ENCODE data around the gene SNTA1.
"Not testable (repeated sequence)": the region's sequence is repeated elsewhere in the genome, so short reads cannot be mapped to it uniquely, and the experiment has no call there.

SNTA1 gene

GRCh38 chr20:33465481-33466302 lies 22.1 kb upstream of the SNTA1 start:
- DNase-seq: no peak

DNA sequence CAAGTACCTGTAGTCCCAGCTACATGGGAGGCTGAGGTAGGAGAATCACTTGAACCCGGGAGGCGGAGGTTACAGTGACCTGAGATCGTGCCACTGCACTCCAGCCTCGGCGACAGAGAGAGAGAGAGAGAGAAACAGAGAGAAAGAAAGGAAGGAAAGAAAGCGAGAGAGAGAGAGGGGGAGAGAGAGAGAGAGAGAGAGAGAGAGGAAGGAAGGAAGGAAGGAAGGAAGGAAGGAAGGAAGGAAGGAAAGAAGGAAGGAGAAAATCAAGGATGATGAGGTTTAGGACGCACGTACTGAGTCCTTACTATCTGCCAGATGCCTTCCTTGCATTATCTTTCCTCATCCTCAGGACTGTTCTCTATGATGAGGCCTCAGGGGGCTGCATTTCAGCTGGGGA lies 21.2 kb upstream of the SNTA1 start:
- DNase-seq: not testable (repeated sequence)

- no peak for DNase-seq
These were observed 20.0 kb upstream of the SNTA1 start for GRCh38 chr20:33463332-33464101.

- no peak for DNase-seq
These were observed 17.1 kb upstream of the SNTA1 start for GRCh38 chr20:33460711-33461110.

GRCh38 chr20:33459599-33459998 lies 16.0 kb upstream of the SNTA1 start:
- no peak for DNase-seq

DNA sequence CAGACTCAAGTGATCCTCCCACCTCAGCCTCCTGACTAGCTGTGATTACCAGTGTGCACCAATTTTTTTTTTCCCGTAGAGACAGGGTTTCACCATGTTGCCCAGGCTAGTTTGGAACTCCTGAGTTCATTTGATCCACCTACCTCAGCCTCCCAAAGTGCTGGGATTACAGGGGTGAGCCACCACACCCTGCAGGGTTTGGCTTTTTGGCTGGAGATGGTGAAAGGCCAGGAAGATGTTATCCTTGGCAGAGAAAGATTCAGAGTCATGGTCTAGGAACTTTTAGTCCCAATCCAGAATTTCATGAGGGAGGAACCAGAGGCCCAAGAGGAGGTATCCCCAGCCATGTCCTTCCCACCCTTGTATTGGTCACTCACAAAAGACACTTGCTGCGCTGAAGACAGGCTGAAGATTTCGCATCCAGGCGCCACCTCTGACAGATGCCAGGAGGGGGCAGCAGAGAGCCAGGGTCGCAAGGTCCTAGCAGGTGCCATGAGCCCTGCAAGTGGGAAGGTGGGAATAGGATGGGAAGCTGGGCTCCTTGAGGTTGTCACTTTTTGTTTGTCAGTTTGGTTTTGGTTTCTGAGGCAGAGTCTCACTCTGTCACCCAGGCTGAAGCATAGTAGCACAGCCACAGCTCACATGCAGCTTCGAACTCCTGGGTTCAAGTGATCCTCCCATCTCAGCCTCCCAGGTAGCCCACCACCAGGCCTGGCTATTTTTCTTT lies 13.5 kb upstream of the SNTA1 start:
- DNase-seq: peak; percentile 66

GRCh38 chr20:33450867-33451266 lies 7.3 kb upstream of the SNTA1 start:
- DNase-seq: no peak

GRCh38 chr20:33445881-33446625 lies 2.5 kb upstream of the SNTA1 start:
- no peak for DNase-seq

DNA sequence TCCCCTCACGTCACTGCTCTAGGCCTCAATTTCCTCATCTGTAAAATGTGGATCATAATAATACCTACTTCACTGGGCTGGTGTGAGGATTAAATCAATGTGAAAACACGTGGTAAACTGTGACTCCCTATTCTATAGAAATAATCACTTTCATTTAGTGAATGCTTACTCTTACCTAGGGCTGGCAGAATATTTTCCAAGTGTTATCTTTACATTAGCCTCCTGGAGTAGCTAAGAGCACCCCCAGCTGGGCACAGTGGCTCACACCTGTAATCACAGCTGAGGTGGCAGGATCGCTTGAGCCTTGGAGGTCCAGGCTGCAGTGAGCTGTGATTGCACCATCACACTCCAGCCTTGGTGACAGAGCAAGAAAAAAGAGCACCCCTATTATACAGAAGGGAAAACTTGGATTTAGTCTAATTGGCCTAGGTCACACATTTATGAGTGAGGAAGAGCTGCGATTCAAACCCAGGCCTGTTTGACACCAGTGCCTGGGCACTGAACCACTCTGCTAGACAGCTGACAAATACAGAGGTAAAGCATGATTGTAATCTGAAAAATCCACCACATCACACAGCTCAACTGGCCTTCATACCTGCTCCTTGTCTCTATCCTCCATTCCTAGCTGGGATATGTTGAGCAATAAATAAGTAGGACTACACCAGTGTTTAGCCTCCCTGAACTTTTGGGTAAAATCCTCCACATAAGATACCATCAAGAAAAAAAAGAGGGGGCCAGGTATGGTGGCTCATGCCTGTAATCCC lies 1.4 kb upstream of the SNTA1 start:
- DNase-seq: no peak

DNA sequence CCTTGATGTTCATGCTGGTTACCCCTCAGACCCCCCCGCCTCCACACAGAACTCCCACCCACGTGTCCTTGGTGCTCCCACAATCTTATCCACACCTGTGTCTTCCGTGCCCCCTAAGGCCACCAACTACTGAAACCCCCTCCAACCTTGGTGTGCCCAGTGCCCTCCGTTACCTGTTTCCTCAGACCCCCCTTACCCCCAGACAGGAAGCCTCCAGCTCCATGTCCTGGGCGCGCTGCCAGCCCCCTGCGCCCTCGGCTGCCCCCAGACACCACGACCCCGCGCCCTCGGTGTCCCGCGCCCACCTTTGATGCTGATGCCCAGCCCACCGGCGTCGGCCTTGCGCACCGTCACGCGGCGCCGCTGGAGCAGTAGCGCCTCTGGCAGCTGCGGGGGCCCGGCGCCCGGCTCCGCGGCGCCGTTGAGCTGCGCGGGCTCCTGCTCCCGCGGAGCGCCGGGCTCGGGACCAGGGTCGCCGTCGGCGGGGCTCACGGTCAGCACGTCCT lies 504 bp downstream of the SNTA1 start:
- DNase-seq: no peak

DNA sequence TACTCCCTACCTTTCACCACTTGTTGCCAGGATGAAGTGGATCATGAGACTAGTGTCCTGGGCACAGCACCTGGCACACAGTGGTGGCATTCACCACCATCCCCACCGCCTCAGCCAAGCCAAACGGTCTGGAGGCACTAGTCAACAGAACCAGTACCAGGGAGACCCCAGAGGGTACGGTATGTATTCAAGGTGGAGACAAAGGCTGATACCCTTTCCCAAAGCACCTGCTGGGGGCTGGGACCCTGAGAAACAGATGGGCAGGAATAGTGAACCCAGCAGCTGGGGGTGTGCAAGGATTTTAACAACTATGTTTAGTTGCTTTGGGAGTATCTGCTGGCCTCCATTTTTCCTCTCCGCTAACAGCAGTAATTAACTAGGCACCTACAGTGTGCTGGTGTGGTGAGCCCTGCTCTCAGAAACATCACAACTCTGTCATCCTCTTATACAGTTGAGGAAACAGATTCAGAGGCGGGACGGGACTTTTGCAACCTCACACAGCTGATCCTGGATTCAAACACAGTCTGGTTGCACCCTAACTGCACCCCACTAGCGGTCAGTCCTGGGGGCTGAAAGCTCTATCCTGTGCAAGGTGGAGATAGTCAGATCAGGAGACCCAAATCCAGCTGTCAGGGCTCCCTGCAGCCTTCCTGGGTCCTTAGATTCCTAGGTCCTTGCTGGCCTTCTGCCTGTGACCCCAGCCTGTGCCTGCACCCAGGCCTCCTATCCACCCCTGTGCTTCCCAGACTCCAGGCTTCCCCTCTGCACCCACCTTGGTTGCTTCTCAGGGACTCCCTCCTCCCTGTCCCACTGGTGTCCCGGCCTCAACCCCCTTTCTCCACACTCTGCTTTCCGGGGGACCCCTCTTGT lies 1.2 kb downstream of the SNTA1 start:
- no peak for DNase-seq

GRCh38 chr20:33441142-33441955 lies 2.2 kb downstream of the SNTA1 start:
- DNase-seq: no peak

GRCh38 chr20:33440562-33440961 lies 3.0 kb downstream of the SNTA1 start:
- not testable (repeated sequence) for DNase-seq

- DNase-seq: no peak
These were observed 5.1 kb downstream of the SNTA1 start for GRCh38 chr20:33438481-33438880.

- DNase-seq: peak; percentile 86
These were observed 6.2 kb downstream of the SNTA1 start for GRCh38 chr20:33437141-33437911.

- peak; percentile 70 for DNase-seq
These were observed 9.1 kb downstream of the SNTA1 start for GRCh38 chr20:33434434-33434833.

DNA sequence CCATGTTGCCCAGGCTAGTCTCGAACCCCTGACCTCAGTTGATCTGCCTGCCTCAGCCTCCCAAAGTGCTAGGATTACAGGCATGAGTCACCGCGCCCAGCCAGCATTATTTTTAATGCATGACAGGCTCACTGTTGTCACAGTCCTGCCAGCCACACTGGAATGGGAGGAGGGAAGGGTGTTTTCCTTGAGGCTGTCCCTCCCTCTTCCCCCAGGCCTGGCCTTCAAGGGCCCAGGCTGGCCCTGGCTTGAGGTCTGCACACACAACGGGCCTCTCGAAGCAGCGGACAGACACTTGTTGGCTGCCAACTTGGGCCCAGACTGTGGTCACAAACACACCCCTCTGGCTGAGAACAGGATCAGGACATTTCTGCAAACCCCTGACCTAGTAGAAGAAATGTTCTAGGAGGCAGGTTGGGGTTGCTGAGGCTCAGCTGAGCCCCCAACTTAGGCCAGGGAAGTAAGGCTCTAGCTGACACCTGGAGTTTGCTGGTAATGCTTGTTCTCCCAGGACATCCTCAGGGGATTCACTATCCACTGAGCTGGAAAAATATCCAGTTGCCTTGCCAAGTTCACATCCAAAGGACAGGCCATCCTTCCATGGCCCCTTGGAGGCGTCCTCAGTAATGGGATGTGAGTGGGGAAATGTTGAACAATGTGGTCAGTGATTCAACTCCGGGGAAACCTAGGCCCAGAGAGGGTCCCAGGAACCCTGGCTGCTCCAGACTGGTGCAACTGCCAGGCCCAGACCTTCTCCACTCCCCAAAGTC lies 9.9 kb downstream of the SNTA1 start:
- peak; percentile 57 for DNase-seq

All from fibroblast of skin of scalp (primary cell).